Measurements from ENCODE around the gene RAD51B.

DNA sequence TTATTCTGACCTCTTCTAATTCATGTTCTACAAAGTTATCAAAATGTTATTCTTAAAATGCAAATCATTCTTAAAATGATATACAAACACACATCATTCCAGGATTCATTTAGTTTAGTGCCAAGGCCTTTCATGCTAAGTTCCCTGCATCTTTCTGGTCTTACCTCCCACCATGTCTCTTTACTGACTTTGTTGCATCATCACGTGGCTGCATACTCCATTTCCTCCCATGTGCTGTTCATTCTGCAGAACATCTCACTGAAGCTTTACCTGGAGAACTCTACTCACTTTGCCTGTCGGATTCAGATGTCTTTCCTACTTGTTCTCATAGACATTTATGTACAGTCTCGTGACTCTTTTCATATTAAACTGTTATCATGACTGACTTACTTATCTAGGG, 278.1 kb downstream of the RAD51B start:
- no peak for TF ChIP-seq POLR2AphosphoS5 (IDR thresholded peaks at IDR 0.05; ENCODE audit: low read depth)
- TF ChIP-seq, protein P1, sequence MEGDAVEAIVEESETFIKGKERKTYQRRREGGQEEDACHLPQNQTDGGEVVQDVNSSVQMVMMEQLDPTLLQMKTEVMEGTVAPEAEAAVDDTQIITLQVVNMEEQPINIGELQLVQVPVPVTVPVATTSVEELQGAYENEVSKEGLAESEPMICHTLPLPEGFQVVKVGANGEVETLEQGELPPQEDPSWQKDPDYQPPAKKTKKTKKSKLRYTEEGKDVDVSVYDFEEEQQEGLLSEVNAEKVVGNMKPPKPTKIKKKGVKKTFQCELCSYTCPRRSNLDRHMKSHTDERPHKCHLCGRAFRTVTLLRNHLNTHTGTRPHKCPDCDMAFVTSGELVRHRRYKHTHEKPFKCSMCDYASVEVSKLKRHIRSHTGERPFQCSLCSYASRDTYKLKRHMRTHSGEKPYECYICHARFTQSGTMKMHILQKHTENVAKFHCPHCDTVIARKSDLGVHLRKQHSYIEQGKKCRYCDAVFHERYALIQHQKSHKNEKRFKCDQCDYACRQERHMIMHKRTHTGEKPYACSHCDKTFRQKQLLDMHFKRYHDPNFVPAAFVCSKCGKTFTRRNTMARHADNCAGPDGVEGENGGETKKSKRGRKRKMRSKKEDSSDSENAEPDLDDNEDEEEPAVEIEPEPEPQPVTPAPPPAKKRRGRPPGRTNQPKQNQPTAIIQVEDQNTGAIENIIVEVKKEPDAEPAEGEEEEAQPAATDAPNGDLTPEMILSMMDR (IDR thresholded peaks at IDR 0.05; ENCODE audit: insufficient read depth, low read length): no peak

Measured in HL-60 (cell line).